ENCODE results near the gene INSYN1.

DNA sequence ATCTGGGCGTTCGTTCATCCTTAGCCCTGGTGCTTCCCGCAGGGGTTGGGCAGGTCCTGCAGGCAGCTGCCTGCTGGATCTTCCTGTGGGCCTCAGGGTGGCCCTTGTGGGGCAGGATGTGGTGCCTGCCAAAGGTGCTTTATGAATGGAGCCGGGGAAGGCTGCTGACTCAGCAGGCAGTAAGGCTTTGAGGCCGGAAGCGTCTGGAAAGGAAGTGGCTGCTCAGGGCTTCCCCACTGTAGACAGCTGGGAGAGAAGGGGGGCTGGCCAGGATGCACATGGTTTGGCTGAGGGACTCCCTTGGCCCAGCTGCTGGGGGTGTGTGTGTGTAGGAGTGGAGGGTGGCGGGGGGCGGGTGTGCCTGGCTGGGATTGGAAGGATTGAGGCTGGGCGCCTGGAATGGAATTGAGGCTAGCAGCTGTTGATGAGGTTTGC, 56.1 kb downstream of the INSYN1 start:
- TF ChIP-seq, protein P1, sequence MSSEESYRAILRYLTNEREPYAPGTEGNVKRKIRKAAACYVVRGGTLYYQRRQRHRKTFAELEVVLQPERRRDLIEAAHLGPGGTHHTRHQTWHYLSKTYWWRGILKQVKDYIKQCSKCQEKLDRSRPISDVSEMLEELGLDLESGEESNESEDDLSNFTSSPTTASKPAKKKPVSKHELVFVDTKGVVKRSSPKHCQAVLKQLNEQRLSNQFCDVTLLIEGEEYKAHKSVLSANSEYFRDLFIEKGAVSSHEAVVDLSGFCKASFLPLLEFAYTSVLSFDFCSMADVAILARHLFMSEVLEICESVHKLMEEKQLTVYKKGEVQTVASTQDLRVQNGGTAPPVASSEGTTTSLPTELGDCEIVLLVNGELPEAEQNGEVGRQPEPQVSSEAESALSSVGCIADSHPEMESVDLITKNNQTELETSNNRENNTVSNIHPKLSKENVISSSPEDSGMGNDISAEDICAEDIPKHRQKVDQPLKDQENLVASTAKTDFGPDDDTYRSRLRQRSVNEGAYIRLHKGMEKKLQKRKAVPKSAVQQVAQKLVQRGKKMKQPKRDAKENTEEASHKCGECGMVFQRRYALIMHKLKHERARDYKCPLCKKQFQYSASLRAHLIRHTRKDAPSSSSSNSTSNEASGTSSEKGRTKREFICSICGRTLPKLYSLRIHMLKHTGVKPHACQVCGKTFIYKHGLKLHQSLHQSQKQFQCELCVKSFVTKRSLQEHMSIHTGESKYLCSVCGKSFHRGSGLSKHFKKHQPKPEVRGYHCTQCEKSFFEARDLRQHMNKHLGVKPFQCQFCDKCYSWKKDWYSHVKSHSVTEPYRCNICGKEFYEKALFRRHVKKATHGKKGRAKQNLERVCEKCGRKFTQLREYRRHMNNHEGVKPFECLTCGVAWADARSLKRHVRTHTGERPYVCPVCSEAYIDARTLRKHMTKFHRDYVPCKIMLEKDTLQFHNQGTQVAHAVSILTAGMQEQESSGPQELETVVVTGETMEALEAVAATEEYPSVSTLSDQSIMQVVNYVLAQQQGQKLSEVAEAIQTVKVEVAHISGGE (CRISPR knock-in tag; IDR thresholded peaks at IDR 0.05), result no peak
- TF ChIP-seq, protein P2, sequence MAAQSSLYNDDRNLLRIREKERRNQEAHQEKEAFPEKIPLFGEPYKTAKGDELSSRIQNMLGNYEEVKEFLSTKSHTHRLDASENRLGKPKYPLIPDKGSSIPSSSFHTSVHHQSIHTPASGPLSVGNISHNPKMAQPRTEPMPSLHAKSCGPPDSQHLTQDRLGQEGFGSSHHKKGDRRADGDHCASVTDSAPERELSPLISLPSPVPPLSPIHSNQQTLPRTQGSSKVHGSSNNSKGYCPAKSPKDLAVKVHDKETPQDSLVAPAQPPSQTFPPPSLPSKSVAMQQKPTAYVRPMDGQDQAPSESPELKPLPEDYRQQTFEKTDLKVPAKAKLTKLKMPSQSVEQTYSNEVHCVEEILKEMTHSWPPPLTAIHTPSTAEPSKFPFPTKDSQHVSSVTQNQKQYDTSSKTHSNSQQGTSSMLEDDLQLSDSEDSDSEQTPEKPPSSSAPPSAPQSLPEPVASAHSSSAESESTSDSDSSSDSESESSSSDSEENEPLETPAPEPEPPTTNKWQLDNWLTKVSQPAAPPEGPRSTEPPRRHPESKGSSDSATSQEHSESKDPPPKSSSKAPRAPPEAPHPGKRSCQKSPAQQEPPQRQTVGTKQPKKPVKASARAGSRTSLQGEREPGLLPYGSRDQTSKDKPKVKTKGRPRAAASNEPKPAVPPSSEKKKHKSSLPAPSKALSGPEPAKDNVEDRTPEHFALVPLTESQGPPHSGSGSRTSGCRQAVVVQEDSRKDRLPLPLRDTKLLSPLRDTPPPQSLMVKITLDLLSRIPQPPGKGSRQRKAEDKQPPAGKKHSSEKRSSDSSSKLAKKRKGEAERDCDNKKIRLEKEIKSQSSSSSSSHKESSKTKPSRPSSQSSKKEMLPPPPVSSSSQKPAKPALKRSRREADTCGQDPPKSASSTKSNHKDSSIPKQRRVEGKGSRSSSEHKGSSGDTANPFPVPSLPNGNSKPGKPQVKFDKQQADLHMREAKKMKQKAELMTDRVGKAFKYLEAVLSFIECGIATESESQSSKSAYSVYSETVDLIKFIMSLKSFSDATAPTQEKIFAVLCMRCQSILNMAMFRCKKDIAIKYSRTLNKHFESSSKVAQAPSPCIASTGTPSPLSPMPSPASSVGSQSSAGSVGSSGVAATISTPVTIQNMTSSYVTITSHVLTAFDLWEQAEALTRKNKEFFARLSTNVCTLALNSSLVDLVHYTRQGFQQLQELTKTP (IDR thresholded peaks at IDR 0.05; ENCODE audit: low read depth in 1 of 2, partially characterized antibody in 2 of 2), result no peak
- TF ChIP-seq NEUROD1 (IDR thresholded peaks at IDR 0.05; ENCODE audit: borderline replicate concordance, low read depth, low read length, partially characterized antibody) (no peak), CTCF (IDR thresholded peaks at IDR 0.05 in 2 of 3, conservative IDR thresholded peaks at IDR 0.05 in 1 of 3; ENCODE audit: insufficient read depth in 2 of 3, low read depth in 1 of 3, low read length in 3 of 3) (no peak), MAX (CRISPR knock-in tag; IDR thresholded peaks at IDR 0.05) (no peak)

Data from K562 (cell line).